Measurements from ENCODE around the gene PRKG1. TPM values are rescaled to one million over a fixed set of nuclear protein-coding genes. Genes with fewer than 3 reads are reported as not detected.

Gene PRKG1
- total RNA-seq, 1 donor from 2014 or later: 26.4 TPM

DNA sequence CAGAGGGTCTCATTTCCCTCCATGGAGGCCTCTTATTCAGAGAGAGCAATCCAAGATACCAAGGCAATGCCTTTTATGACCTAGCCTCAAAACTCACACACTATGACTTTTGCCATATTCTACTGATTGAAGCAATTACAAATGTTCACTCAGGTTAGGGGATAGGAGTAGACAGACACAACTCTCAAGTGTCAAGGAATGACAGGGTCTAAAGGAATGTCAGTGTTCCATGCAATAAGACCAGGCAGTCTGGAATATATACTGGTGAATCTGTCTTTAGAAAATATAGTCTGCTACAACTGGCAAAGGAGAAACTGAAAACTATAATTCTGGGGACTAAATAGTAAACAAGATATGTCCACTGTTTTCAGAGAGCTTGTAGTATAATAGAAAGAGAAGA, 283.9 kb downstream of the PRKG1 start:
- Mint-ChIP-seq H3K36me3 (no peaks in the 10 kb centered on the region), H3K4me1 (no peaks in the 10 kb centered on the region), H3K4me3 (no peak overlapping the region), H3K9me3 (peaks cover 1% of the 10 kb centered on the region), H3K27ac (no peak overlapping the region), H3K27me3 (ENCODE audit: insufficient read depth, low read depth) (no peaks in the 10 kb centered on the region)
- no peak for DNase-seq (ENCODE audit: low spot score)
- no peak overlapping the region for H3K27ac ChIP-seq
- no peaks in the 10 kb centered on the region for H3K4me1 ChIP-seq
- no peaks in the 10 kb centered on the region for H3K9me3 ChIP-seq (ENCODE audit: low read depth)
- TF ChIP-seq, protein P1, sequence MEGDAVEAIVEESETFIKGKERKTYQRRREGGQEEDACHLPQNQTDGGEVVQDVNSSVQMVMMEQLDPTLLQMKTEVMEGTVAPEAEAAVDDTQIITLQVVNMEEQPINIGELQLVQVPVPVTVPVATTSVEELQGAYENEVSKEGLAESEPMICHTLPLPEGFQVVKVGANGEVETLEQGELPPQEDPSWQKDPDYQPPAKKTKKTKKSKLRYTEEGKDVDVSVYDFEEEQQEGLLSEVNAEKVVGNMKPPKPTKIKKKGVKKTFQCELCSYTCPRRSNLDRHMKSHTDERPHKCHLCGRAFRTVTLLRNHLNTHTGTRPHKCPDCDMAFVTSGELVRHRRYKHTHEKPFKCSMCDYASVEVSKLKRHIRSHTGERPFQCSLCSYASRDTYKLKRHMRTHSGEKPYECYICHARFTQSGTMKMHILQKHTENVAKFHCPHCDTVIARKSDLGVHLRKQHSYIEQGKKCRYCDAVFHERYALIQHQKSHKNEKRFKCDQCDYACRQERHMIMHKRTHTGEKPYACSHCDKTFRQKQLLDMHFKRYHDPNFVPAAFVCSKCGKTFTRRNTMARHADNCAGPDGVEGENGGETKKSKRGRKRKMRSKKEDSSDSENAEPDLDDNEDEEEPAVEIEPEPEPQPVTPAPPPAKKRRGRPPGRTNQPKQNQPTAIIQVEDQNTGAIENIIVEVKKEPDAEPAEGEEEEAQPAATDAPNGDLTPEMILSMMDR (IDR thresholded peaks at IDR 0.05): no peak
- TF ChIP-seq EZH2 (IDR thresholded peaks at IDR 0.05) (no peak), EZH2phosphoT487 (IDR thresholded peaks at IDR 0.05) (no peak)
- H3K9ac ChIP-seq: no peak overlapping the region
- H3K4me2 ChIP-seq: no peak overlapping the region
- no peaks in the 10 kb centered on the region for H3K27me3 ChIP-seq
- no peaks in the 10 kb centered on the region for H3K79me2 ChIP-seq (ENCODE audit: low read depth)
- no peaks in the 10 kb centered on the region for H3K36me3 ChIP-seq
- no peak overlapping the region for H2AFZ ChIP-seq (replicated peaks)
- H3K4me3 ChIP-seq: no peak overlapping the region
- no peaks in the 10 kb centered on the region for H4K20me1 ChIP-seq (ENCODE audit: low read depth)
- no peaks in the 10 kb centered on the region for H3F3A ChIP-seq (ENCODE audit: low read depth)

DNA sequence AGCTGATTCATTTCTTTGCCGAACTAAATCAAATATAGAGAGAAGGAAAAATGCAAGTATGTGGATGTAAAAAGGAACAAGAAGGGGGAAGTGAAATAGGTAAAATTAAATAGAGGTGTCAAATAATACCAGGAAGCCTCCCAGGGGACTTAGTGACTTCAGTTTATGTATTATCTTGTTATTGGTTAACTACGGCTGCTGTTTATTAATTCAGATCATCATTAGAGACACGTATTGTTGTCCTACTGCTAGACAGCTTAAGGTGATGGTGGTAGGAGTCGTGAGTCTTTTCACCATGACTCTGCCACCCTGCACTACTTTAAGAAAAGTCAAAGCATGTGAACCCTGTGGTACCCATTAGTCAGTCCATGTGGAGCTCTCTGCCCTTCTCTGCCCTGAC, 289.1 kb downstream of the PRKG1 start:
- Histone ChIP-seq H3F3A (ENCODE audit: low read depth) (no peaks in the 10 kb centered on the region), H3K4me1 (peaks cover 8% of the 10 kb centered on the region), H3K27me3 (no peaks in the 10 kb centered on the region), H3K9me3 (ENCODE audit: low read depth) (no peaks in the 10 kb centered on the region), H3K27ac (no peak overlapping the region), H3K36me3 (no peaks in the 10 kb centered on the region), H3K4me2 (no peak overlapping the region), H2AFZ (replicated peaks) (no peak overlapping the region), H3K9ac (no peak overlapping the region), H4K20me1 (ENCODE audit: low read depth) (no peaks in the 10 kb centered on the region), H3K4me3 (no peak overlapping the region), H3K79me2 (ENCODE audit: low read depth) (no peaks in the 10 kb centered on the region)
- no peak for DNase-seq (ENCODE audit: low spot score)
- TF ChIP-seq EZH2 (IDR thresholded peaks at IDR 0.05) (no peak), EZH2phosphoT487 (IDR thresholded peaks at IDR 0.05) (no peak)
- TF ChIP-seq, protein P1 (IDR thresholded peaks at IDR 0.05): no peak
- no peaks in the 10 kb centered on the region for H3K36me3 Mint-ChIP-seq
- H3K4me3 Mint-ChIP-seq: no peak overlapping the region
- no peak overlapping the region for H3K27ac Mint-ChIP-seq
- peaks cover 2% of the 10 kb centered on the region for H3K27me3 Mint-ChIP-seq (ENCODE audit: insufficient read depth, low read depth)
- no peaks in the 10 kb centered on the region for H3K4me1 Mint-ChIP-seq
- H3K9me3 Mint-ChIP-seq: no peaks in the 10 kb centered on the region

DNA sequence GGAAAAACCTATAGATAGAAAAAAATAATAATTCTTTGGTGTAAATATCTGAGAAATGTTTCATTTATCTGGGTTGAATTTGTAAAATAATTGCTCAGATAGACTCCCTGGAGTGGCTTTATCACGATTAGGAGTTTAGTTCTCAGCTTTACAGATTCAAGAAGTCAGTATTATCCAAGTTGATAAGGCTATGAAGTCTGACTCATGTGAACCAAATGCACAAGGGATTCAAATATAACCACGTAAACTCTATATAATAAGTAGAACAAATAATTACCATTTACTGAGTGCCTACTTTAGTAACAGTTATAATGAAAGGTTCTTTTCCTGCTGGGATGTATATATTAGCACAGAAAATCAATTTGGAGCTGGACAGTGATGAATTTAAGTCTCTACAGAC, 290.4 kb downstream of the PRKG1 start:
- Histone ChIP-seq H3K4me2 (no peak overlapping the region), H2AFZ (replicated peaks) (no peak overlapping the region), H3K36me3 (no peaks in the 10 kb centered on the region), H3K79me2 (ENCODE audit: low read depth) (no peaks in the 10 kb centered on the region), H3K27me3 (no peaks in the 10 kb centered on the region), H4K20me1 (ENCODE audit: low read depth) (no peaks in the 10 kb centered on the region), H3K9me3 (ENCODE audit: low read depth) (no peaks in the 10 kb centered on the region), H3K4me3 (no peak overlapping the region), H3F3A (ENCODE audit: low read depth) (no peaks in the 10 kb centered on the region), H3K9ac (no peak overlapping the region), H3K4me1 (peaks cover 8% of the 10 kb centered on the region), H3K27ac (no peak overlapping the region)
- no peak for TF ChIP-seq EZH2 (IDR thresholded peaks at IDR 0.05)
- TF ChIP-seq, protein P1 (IDR thresholded peaks at IDR 0.05): no peak
- no peak for TF ChIP-seq EZH2phosphoT487 (IDR thresholded peaks at IDR 0.05)
- DNase-seq (ENCODE audit: low spot score): no peak
- no peaks in the 10 kb centered on the region for H3K36me3 Mint-ChIP-seq
- no peak overlapping the region for H3K4me3 Mint-ChIP-seq
- H3K27me3 Mint-ChIP-seq (ENCODE audit: insufficient read depth, low read depth): peaks cover 2% of the 10 kb centered on the region
- H3K9me3 Mint-ChIP-seq: no peaks in the 10 kb centered on the region
- H3K4me1 Mint-ChIP-seq: no peaks in the 10 kb centered on the region
- no peak overlapping the region for H3K27ac Mint-ChIP-seq
